Measurements from ENCODE around the gene DCAKD.

The DCAKD gene, protein sequence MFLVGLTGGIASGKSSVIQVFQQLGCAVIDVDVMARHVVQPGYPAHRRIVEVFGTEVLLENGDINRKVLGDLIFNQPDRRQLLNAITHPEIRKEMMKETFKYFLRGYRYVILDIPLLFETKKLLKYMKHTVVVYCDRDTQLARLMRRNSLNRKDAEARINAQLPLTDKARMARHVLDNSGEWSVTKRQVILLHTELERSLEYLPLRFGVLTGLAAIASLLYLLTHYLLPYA

GRCh38 chr17:45051060-45051719 lies at the start of gene DCAKD:
DCAKD (minus strand) TSS chr17:45051632; CDS start chr17:45034885, 16,747 bp downstream.
- peak; percentile 97 for DNase-seq

- DNase-seq, result peak; percentile 81
Observed at GRCh38 chr17:45098869-45099616, 47.6 kb upstream of the DCAKD start.

DNA sequence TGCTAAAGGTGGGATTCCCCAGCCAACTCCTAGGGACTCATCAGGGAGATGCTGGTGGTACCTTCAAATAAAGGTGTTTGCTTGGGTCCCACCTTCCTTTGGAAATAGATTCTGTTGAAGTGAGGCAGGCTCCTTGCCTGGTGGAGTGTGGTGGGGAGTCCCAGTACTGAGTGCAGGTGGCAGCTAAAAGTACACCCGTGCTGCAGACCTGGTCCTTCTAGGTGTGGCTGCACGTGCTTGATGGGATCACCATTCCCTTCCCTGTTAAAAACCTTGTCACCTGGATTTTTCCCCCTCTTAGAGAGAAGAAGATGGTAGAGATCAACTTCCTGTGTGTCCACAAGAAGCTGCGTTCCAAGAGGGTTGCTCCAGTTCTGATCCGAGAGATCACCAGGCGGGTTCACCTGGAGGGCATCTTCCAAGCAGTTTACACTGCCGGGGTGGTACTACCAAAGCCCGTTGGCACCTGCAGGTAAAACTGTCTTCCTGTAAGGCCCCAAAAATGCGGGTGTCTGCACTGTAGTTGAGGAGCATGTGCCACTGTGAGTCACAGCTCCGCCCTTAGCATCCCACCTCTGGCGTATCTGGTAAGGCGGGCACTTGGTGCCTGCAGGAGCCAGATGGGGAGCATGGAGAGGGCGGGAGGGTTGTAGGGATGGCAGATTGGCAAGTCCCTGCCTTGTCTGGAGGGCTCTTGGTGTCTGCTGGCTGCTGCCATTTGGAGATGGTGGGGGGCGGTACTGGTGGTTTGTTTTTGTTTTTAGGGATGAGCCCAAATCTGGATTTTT lies 46.8 kb upstream of the DCAKD start:
- DNase-seq, result no peak

DNA sequence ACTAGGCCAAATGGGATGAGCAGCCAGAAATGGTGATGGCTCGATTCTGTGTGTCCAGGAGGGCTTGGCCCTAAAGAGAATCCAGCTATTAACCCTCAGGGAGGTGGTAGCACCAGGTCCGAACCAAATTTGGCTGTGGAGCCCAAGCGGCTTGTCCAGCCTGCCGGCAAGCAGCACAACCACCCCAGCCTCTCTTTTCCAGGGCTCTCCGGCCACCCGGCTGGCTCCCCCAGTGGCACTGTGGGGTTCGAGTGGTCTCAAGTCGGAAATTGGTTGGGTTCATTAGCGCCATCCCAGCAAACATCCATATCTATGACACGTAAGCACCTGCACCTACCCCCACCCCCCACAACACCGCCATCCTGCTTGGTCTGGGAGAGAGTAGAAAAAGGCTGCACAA lies 45.5 kb upstream of the DCAKD start:
- no peak for DNase-seq

- peak; percentile 18 for DNase-seq
Observed at GRCh38 chr17:45096141-45096540, 44.7 kb upstream of the DCAKD start.

GRCh38 chr17:45093444-45094110 lies 42.1 kb upstream of the DCAKD start:
- DNase-seq, result no peak

DNA sequence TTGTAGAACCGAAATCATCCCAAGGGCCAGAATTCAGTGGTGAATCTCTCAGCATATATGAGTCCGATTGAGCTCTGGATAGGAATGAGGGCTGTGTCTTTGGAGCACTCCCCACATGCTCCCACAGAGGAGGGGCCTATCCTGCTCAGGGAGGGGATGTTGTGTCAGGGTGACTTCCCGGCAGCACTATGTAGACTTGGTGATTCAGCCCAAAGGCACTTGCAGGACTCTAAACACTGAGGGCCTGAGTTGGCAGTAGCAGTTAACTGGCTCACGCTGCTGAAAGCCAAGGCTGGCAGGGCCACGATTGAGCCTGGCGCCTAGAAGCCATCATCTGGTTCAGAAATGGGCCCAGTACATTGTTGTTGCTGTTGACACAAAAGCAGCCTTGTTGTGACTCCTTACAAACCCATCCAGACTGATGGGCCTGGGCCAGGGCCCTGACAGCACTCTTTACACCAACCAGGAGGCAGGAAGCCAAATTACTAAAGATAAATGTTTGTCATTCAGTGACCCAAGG lies 41.5 kb upstream of the DCAKD start:
- no peak for DNase-seq

DNA sequence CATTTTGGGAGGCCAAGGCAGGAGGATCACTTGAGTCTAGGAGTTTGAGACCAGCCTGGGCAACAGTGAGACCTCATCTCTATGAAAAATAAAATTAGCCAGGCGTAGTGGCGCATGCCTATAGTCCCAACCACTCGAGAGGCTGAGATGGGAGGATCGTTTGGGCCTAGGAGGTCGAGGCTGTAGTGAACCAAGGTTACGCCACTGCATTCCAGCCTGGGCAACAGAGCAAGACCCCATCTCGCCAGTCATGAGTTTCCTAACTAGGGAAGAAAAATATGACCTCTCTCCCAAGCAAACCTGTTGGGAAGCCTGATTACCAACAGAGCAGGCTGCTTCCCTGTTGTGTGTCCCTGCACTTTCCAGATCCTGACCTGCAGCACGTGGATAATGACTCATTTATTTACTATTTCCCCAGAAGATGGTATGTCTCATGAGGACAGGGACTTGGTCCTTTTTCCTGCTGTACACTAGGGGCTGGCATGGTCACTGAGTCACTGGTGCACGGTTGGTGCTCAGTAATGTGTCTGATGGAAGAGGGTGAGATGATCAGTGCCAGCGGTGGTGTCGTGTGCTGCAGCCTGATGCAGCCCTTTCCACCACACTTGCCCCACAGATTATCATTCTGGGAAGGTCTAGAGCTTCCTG lies 40.5 kb upstream of the DCAKD start:
- DNase-seq, result no peak

DNA sequence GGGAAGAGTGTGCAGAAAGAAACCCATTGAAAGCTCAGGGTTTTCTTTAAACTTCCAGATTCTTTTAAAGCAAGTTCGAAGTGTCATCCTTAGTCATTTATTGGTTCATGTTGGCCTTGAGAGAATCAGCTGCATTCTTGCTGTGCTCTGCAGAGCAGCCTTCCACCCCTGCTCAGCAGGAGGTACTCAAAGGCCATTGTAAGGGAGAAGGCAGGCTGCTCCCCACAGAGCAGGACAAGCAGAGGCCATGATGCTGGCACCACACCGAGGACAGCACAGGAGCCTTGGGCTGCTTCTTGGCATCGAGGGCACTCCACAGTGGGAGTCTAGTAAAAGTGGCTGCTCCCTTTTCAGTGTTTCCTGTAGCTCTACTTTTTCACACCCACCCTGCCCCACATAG lies 39.3 kb upstream of the DCAKD start:
- no peak for DNase-seq

DNA sequence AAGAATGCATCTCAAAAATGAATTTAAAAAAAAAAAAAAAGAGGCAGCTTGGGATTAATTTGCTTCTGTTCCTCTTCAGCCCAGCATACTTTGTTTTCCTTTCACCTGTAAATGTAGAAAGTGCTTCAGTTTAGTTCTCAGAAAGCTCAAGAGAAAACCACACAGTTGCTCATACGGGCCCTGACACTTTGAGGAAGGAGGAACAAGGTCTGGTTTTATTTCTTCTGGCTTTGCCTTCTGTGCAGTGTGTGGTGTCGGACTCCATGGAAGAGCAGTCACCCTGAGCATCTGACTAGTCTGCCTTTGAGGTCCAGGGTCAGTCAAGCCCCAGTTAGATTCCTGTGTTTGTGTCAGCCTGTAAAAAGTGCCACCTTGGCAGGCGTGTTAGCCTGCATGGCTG lies 37.3 kb upstream of the DCAKD start:
- no peak for DNase-seq

DNA sequence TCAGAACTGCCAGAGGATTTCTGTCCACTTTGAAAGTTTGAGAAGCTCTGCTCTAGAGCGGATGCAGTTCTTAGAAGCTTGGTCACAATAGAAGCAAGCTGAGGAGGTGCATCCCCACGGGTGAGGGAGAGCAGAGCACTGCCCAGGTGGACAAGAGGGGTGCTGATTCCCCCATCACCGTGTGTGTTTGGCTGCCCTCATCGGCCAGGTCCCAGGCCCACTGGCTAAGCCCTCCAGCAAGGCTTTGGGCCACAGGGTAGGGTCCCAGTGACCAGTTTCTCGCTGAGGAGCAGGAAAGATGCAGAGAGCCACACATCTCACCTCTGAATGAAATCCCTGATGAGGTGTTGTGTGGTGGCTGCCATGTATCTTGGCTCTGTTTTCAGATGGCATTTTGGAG lies 36.5 kb upstream of the DCAKD start:
- no peak for DNase-seq

DNA sequence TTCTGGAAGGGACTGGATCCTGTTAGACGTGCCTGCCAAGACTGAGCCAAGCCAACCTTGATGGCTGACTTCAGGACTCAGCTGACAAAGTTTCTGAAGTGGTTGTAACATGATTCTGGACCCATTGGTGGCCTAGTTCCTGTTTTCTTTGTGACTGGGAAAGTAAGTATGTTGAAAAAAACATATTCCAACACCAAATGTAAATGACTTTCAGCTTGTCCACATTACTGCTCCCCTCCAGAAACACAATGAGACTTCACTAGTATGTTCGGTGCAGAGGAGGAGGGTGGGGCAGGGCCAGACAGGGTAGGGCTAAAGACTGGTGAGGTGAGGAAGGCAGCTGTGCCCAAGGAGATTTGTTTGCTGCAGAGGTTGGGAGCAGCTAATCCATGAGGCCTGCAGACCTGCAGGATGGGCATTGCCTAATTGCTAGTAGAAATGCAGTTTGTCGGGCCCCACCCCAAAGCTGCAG lies 36.1 kb upstream of the DCAKD start:
- no peak for DNase-seq

- no peak for DNase-seq
Observed at GRCh38 chr17:45086865-45087503, 35.6 kb upstream of the DCAKD start.

DNA sequence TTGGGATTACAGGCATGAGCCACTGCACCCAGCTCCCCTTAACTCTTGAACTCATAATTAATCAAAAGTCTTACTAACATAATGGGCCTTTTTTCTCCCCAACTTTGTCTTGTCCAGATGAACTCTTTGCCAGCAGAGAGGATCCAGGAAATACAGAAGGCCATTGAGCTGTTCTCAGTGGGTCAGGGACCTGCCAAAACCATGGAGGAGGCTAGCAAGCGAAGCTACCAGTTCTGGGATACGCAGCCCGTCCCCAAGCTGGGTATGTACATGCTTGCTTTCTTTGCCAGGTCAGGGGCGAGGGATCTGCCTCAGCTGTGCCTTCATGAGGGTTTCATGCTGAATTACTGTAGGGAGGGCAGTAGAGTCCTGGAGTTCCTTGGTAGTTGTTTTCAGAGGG lies 35.0 kb upstream of the DCAKD start:
- no peak for DNase-seq

DNA sequence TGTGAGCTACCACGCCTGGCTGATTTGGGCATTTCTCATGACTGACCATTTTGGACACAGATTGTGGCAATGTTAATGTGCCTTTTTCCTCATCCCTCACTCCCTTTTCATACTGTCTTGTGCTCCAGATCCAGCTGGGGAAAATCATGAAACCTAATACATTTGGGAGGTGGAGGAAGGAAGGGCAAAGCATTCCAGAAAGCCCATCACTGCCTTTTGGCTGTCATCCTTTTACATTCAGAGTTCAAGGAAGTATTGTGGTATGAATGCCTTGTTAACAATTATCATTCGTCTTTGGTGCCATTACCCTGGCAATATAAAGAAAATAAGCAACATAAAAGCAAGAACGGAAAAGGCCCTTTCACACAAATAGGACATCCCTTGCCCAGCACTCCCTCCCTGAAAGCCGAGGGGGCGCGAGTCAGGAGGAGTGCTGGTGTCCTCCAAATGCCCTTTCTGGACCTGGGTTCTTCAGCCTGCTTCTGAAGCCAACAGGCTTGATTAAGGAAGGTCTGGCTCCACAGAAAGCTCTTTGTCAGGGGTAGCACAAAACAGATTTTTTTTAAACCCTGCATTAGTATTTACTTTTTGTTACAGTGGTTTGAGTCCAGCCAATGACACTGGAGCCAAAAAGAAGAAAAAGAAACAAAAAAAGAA lies 29.7 kb upstream of the DCAKD start:
- DNase-seq, result no peak

- peak; percentile 50 for DNase-seq
Observed at GRCh38 chr17:45077643-45078042, 26.2 kb upstream of the DCAKD start.

DNA sequence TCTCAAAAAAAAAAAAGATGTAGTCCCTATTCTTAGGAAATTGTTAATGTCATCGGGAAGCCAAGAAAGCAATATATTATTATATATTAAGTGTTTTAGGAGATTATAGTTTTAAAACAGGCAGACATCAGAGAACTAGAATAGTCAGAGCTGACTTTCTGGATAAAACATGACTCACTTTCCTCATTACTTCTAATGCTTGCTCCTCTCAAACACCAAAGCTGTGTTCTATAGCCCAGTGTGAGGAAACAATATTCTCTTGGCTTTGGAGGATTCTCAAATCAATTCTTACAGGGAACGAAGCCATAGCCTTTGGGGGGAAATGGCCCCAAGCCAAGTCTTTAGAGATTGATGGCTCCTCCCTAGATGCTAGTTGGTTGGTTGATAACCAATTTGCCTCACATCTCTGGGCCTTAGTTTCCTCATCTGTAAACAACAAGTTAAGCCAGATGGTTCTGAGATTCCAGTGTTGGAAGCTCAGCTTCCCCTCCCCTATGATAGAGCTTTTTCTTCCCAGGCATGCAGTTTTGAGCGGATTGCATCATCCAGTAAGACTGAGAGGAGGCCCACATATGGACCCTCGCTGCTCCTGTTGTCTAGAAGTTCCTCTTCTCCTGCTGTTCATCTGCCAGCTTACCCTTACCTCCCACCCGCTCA lies 22.1 kb upstream of the DCAKD start:
- DNase-seq, result no peak

- no peak for DNase-seq
Observed at GRCh38 chr17:45070809-45071208, 19.4 kb upstream of the DCAKD start.

DNA sequence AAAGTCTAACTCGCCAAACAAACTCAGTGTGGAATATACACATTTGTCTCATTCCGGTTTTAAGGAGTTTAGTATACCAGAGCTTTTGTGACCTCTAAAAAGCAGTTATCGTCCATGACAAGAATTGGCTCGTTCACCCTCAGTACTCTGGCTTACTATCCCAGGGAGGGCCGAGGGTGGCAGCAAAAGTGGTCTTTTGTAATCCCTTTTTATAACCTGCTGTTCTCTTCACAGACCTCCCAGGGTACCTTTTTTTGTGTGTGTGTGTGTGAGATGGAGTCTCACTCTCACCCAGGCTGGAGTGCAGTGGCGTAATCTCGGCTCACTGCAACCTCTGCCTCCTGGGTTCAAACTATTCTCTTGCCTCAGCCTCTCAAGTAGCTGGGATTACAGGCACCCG lies 18.6 kb upstream of the DCAKD start:
- DNase-seq, result no peak

DNA sequence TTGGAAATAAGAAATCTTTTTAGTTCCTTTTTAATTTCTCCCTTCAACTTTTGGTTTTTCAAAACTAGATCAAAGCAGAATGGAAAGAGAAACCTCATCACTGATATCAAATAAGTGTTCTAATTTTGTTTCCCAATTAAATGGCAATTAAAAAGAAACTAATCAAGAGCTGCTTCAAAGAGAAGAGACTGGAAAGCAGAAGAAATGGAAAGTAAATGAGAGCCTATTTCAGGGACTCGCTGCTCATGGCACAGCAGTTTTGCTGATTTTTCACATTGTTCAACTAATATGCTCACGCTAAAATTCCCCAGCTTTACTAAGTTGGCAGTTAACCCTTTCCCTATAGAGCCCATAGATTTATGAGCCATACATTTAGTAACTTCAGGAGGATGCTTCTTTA lies 16.2 kb upstream of the DCAKD start:
- no peak for DNase-seq
